IMR-90 (cell line): ENCODE measurements around the gene RETREG1. TPM values are rescaled to one million over a fixed set of nuclear protein-coding genes. Genes with fewer than 3 reads are reported as not detected.
"Not testable (repeated sequence)": the region's sequence is repeated elsewhere in the genome, so short reads cannot be mapped to it uniquely, and the experiment has no call there.

Source experiments
- ATAC-seq: fragments of 200-7000 bp; cut with Tn5 transposase; 2 replicates; pipeline ENCODE4 v1.9.1; 2020; ENCODE audit warnings: low read depth, mild to moderate bottlenecking, moderate library complexity
- BruUV-seq: library from RNA; stranded (reverse); fragments of 400-500 nt; replicated peaks from 2 replicates; lab custom pipeline; 2021; lab: Mats Ljungman, UMichigan
- CTCF ChIA-PET: fragments of 300-600 bp; formaldehyde crosslinking; extraction: SDS; loops from one replicate; lab custom pipeline; 2021; ENCODE audit warnings: antibody characterized with exemption; lab: Yijun Ruan, JAX
- POLR2A ChIA-PET: fragments of 300-600 bp; sonication (Branson Sonifier 250); formaldehyde crosslinking; loops from one replicate; lab custom pipeline; 2022; ENCODE audit warnings: antibody characterized with exemption; ENCODE audit not compliant: unreplicated experiment; lab: Charles Lee
- DNase-seq: peaks from one replicate; pipeline ENCODE4 v3.0.0; 2013
- H2AFZ ChIP-seq: replicated peaks from 2 replicates; pipeline ENCODE3; 2013; ENCODE audit warnings: low read length, mild to moderate bottlenecking; ENCODE audit not compliant: poor library complexity
- H2AK5ac ChIP-seq: 2 replicates; pipeline ENCODE4 v1.6.1; 2013; ENCODE audit warnings: low read depth, low read length, inconsistent platforms
- H2AK9ac ChIP-seq: replicated peaks from 2 replicates; pipeline ENCODE3; 2013; ENCODE audit warnings: mild to moderate bottlenecking, low read depth, low read length, moderate library complexity; ENCODE audit not compliant: poor library complexity
- H2BK120ac ChIP-seq: 2 replicates; pipeline ENCODE4 v1.6.1; 2013; ENCODE audit warnings: low read depth, low read length, inconsistent platforms
- H2BK15ac ChIP-seq: 3 replicates; pipeline ENCODE4 v1.6.1; 2013; ENCODE audit warnings: low read depth, low read length, inconsistent platforms
- H2BK20ac ChIP-seq: 2 replicates; pipeline ENCODE4 v1.6.1; 2013; ENCODE audit warnings: low read depth, mild to moderate bottlenecking, inconsistent platforms, low read length, moderate library complexity
- H2BK5ac ChIP-seq: 2 replicates; pipeline ENCODE4 v1.6.1; 2013; ENCODE audit warnings: mild to moderate bottlenecking, low read depth, low read length, inconsistent platforms; ENCODE audit not compliant: poor library complexity, severe bottlenecking
- H3K14ac ChIP-seq: replicated peaks from 2 replicates; pipeline ENCODE4 v1.6.1; 2013; ENCODE audit warnings: low read depth, low read length, inconsistent platforms
- H3K18ac ChIP-seq: 2 replicates; pipeline ENCODE4 v1.6.1; 2013; ENCODE audit warnings: low read depth, low read length, control low read depth
- H3K23ac ChIP-seq: 2 replicates; pipeline ENCODE4 v1.6.1; 2013; ENCODE audit warnings: low read depth, low read length, inconsistent platforms
- H3K27ac ChIP-seq: 2 replicates; pipeline ENCODE4 v1.5.1; 2013; ENCODE audit warnings: mild to moderate bottlenecking, control low read depth, low read length; ENCODE audit not compliant: insufficient read depth
- H3K27me3 ChIP-seq: 2 replicates; pipeline ENCODE4 v1.6.1; 2013; ENCODE audit warnings: low read length; ENCODE audit not compliant: control insufficient read depth, insufficient read depth
- H3K36me3 ChIP-seq: 2 replicates; pipeline ENCODE4 v1.6.1; 2013; ENCODE audit warnings: low read length, mixed read lengths; ENCODE audit not compliant: control insufficient read depth, insufficient read depth
- H3K4ac ChIP-seq: 2 replicates; pipeline ENCODE4 v1.6.1; 2013; ENCODE audit warnings: low read depth, low read length, inconsistent platforms
- H3K4me1 ChIP-seq: 2 replicates; pipeline ENCODE4 v1.6.1; 2013; ENCODE audit warnings: low read length, mixed read lengths; ENCODE audit not compliant: control insufficient read depth, insufficient read depth
- H3K4me2 ChIP-seq: 2 replicates; pipeline ENCODE4 v1.6.1; 2013; ENCODE audit warnings: low read depth, mild to moderate bottlenecking, control low read depth, low read length, moderate library complexity
- H3K4me3 ChIP-seq: 2 replicates; pipeline ENCODE4 v1.5.1; 2013; ENCODE audit warnings: low read depth, mild to moderate bottlenecking, control low read depth, low read length, moderate library complexity; ENCODE audit not compliant: insufficient read depth
- H3K56ac ChIP-seq: 2 replicates; pipeline ENCODE4 v1.6.1; 2013; ENCODE audit warnings: low read length, inconsistent platforms; ENCODE audit not compliant: insufficient read depth; ENCODE audit errors: extremely low read depth
- H3K79me1 ChIP-seq, 2 experiments: 2 replicates each; pipeline ENCODE4 v1.6.1; 2013; ENCODE audit warnings: low read length in 2 of 2, inconsistent platforms in 1 of 2, low read depth in 1 of 2
- H3K9ac ChIP-seq: 2 replicates; pipeline ENCODE4 v1.6.1; 2013; ENCODE audit warnings: low read depth, low read length, control low read depth
- H3K9me1 ChIP-seq: 2 replicates; pipeline ENCODE4 v1.6.1; 2013; ENCODE audit warnings: low read length, inconsistent platforms; ENCODE audit not compliant: insufficient read depth
- H3K9me3 ChIP-seq: 2 replicates; pipeline ENCODE4 v1.6.1; 2013; ENCODE audit warnings: low read length; ENCODE audit not compliant: control insufficient read depth, insufficient read depth
- H4K20me1 ChIP-seq: 2 replicates; pipeline ENCODE4 v1.6.1; 2013; ENCODE audit warnings: low read length, inconsistent platforms; ENCODE audit not compliant: insufficient read depth
- H4K5ac ChIP-seq: 2 replicates; pipeline ENCODE4 v1.6.1; 2013; ENCODE audit warnings: mild to moderate bottlenecking, low read depth, low read length, control low read depth
- H4K8ac ChIP-seq, 2 experiments: 2 replicates each; pipeline ENCODE4 v1.6.1; 2013; ENCODE audit warnings: low read depth in 2 of 2, low read length in 2 of 2, control low read depth in 1 of 2, inconsistent platforms in 1 of 2
- H4K91ac ChIP-seq: 2 replicates; pipeline ENCODE4 v1.6.1; 2013; ENCODE audit warnings: low read depth, low read length, inconsistent platforms; ENCODE audit not compliant: insufficient read depth
- WGBS, 2 experiments: methylation state at CpG; one replicate each; pipeline versions ENCODE4 v1.1.5 to v1.1.7; 2013; ENCODE audit warnings: missing lambda C conversion rate in 2 of 2; ENCODE audit not compliant: insufficient read length in 1 of 2; ENCODE audit errors: extremely low coverage in 2 of 2; 5-methylcytosine and 5-hydroxymethylcytosine counted together
- dilution Hi-C: fragments of 300-500 bp; cut with HindIII; formaldehyde crosslinking; loops from one replicate; pipeline ENCODE4 v1.14.3; 2018; ENCODE audit warnings: low sequenced_read_pairs; ENCODE audit not compliant: unreplicated experiment
- in situ Hi-C: fragments of 300-500 bp; cut with MboI; formaldehyde crosslinking; loops from 3 replicates; pipeline ENCODE4 v1.14.3; 2019; ENCODE audit warnings: low sequenced_read_pairs, inconsistent platforms, mixed read lengths
- intact Hi-C: fragments of 100-400 bp; cut with micrococcal nuclease; formaldehyde crosslinking; loops from 2 replicates; pipeline ENCODE4 v1.10.0; 2022
- polyA plus RNA-seq, 3 experiments: library from polyadenylated mRNA; depleted of rRNA; stranded (reverse); fragments of >200 nt; gene quantifications; 2 replicates each; pipeline ENCODE4 v1.2.3, GENCODE V29; 2012; ENCODE audit warnings: low replicate concordance in 1 of 3
- total RNA-seq: library from RNA; depleted of rRNA; stranded (reverse); fragments of >200 nt; gene quantifications from 2 replicates; pipeline ENCODE4 v1.2.3, GENCODE V29; 2012

RETREG1 gene
- total and polyA plus RNA-seq, 2 of the 4 experiments (the other 2 are of a cell fraction) = not detected

GRCh38 chr5:16436065-16436682 lies 180.6 kb downstream of the RETREG1 start:
- CTCF ChIA-PET, H2BK5ac ChIP-seq, intact Hi-C loops, in situ Hi-C loops, H4K8ac ChIP-seq, H2AK5ac ChIP-seq, POLR2A ChIA-PET, H3K36me3 ChIP-seq, H3K18ac ChIP-seq, H2AK9ac ChIP-seq, H3K23ac ChIP-seq, H3K4me1 ChIP-seq, H3K9ac ChIP-seq, H2BK20ac ChIP-seq, BruUV-seq, H2AFZ ChIP-seq, H2BK120ac ChIP-seq, H3K4me2 ChIP-seq, H3K27me3 ChIP-seq, H3K14ac ChIP-seq, H3K79me1 ChIP-seq, H4K5ac ChIP-seq, H3K9me1 ChIP-seq, H3K27ac ChIP-seq, H3K56ac ChIP-seq, ATAC-seq, H3K4ac ChIP-seq, H2BK15ac ChIP-seq, H4K20me1 ChIP-seq, H3K9me3 ChIP-seq, H4K91ac ChIP-seq, DNase-seq, H3K4me3 ChIP-seq, dilution Hi-C loops: not testable (repeated sequence)
- 79% methylated on average over 14 of the region's 28 CpGs; no CpG with 5 or more reads in 1 of the 2 experiments for WGBS, 2 experiments
